Neural cell (in vitro differentiated cells): ENCODE data around the gene ARHGAP24. TPM values are rescaled to one million over a fixed set of nuclear protein-coding genes. Genes with fewer than 3 reads are reported as not detected.

Experiments used
- H2AFZ ChIP-seq: fragments of 200-600, 300-800 bp; sonication (generic), shearing (Covaris generic); 2 replicates; pipeline ENCODE4 v1.6.0; 2014; ENCODE audit warnings: low read depth, mild to moderate bottlenecking, antibody characterized with exemption, low read length, moderate library complexity
- H3F3A ChIP-seq: fragments of 200-600 bp; shearing (Covaris generic); 2 replicates; pipeline ENCODE4 v1.6.1; 2016; ENCODE audit warnings: mild to moderate bottlenecking, moderate library complexity, mixed read lengths, antibody characterized with exemption, low read length; ENCODE audit not compliant: insufficient read depth, poor library complexity, severe bottlenecking
- H3K27ac ChIP-seq: fragments of 200-600, 300-800 bp; sonication (generic), shearing (Covaris generic); 2 replicates; pipeline ENCODE4 v1.5.1; 2014; ENCODE audit warnings: mild to moderate bottlenecking, low read length, moderate library complexity
- H3K27me3 ChIP-seq: fragments of 300-800, 200-600 bp; sonication (generic), shearing (Covaris generic); 2 replicates; pipeline ENCODE4 v1.6.0; 2014; ENCODE audit warnings: mild to moderate bottlenecking, low read depth, low read length, moderate library complexity; ENCODE audit not compliant: insufficient read depth
- H3K36me3 ChIP-seq: fragments of 300-800, 200-600 bp; sonication (generic), shearing (Covaris generic); 2 replicates; pipeline ENCODE4 v1.5.1; 2014; ENCODE audit warnings: mild to moderate bottlenecking, antibody characterized with exemption, low read length, moderate library complexity; ENCODE audit not compliant: insufficient read depth
- H3K4me2 ChIP-seq: fragments of 300-800, 200-600 bp; sonication (generic), shearing (Covaris generic); 2 replicates; pipeline ENCODE4 v1.6.0; 2014; ENCODE audit warnings: mild to moderate bottlenecking, low read length
- H3K4me3 ChIP-seq: fragments of 300-800, 200-600 bp; sonication (generic), shearing (Covaris generic); 2 replicates; pipeline ENCODE4 v1.5.1; 2014; ENCODE audit warnings: mild to moderate bottlenecking, low read length, moderate library complexity
- H3K79me2 ChIP-seq: fragments of 200-600 bp; shearing (Covaris generic); replicated peaks from 2 replicates; pipeline ENCODE4 v1.6.0; 2014; ENCODE audit warnings: mild to moderate bottlenecking, low read length, moderate library complexity; ENCODE audit not compliant: insufficient read depth
- H3K9ac ChIP-seq: fragments of 300-800, 200-600 bp; sonication (generic), shearing (Covaris generic); 2 replicates; pipeline ENCODE4 v1.6.1; 2016; ENCODE audit warnings: mild to moderate bottlenecking, low read length, mixed read lengths
- H3K9me2 ChIP-seq: fragments of 200-600 bp; shearing (Covaris generic); 2 replicates; pipeline ENCODE4 v1.6.1; 2016; ENCODE audit warnings: mild to moderate bottlenecking, low read length, mixed read lengths; ENCODE audit not compliant: insufficient read depth
- H3K9me3 ChIP-seq: fragments of 200-600, 300-800 bp; sonication (generic), shearing (Covaris generic); 2 replicates; pipeline ENCODE4 v1.6.1; 2016; ENCODE audit warnings: mild to moderate bottlenecking, mixed run types, low read length, moderate library complexity, mixed read lengths
- H4K20me1 ChIP-seq: fragments of 200-600 bp; shearing (Covaris generic); 2 replicates; pipeline ENCODE4 v1.6.1; 2016; ENCODE audit warnings: mild to moderate bottlenecking, mixed run types; ENCODE audit not compliant: insufficient read depth
- CTCF ChIP-seq: fragments of 450-650 bp; IDR thresholded peaks from 2 replicates; pipeline ENCODE4 v1.5.1; 2014; ENCODE audit warnings: antibody characterized with exemption, mild to moderate bottlenecking, moderate library complexity; ENCODE audit not compliant: poor library complexity, severe bottlenecking
- EP300 ChIP-seq: fragments of 450-650 bp; conservative IDR thresholded peaks from 2 replicates; pipeline ENCODE4 v1.6.1; 2014; ENCODE audit warnings: antibody characterized with exemption, mild to moderate bottlenecking, moderate library complexity; ENCODE audit not compliant: poor library complexity, severe bottlenecking
- EZH2 ChIP-seq: fragments of 200-600, 300-800 bp; shearing (Covaris generic), sonication (generic); IDR thresholded peaks from 2 replicates; pipeline ENCODE4 v1.6.1; 2014; ENCODE audit warnings: antibody characterized with exemption, low read length, borderline replicate concordance, mild to moderate bottlenecking; ENCODE audit not compliant: insufficient read depth, poor library complexity, severe bottlenecking
- MXI1 ChIP-seq: fragments of 450-650 bp; conservative IDR thresholded peaks from 2 replicates; pipeline ENCODE4 v1.6.1; 2014; ENCODE audit warnings: antibody characterized with exemption, mild to moderate bottlenecking; ENCODE audit not compliant: poor library complexity, severe bottlenecking
- POLR2AphosphoS5 ChIP-seq: IDR thresholded peaks from 2 replicates; pipeline ENCODE4 v1.6.1; 2012
- RAD21 ChIP-seq: fragments of 450-650 bp; conservative IDR thresholded peaks from 2 replicates; pipeline ENCODE4 v1.6.1; 2014; ENCODE audit warnings: antibody characterized with exemption, mild to moderate bottlenecking, moderate library complexity
- SMC3 ChIP-seq: fragments of 450-650 bp; conservative IDR thresholded peaks from 2 replicates; pipeline ENCODE4 v1.6.1; 2014; ENCODE audit warnings: antibody characterized with exemption, mild to moderate bottlenecking, moderate library complexity; ENCODE audit not compliant: poor library complexity
- TAF1 ChIP-seq: IDR thresholded peaks from 2 replicates; pipeline ENCODE4 v1.6.1; 2012; ENCODE audit warnings: low read depth
- polyA plus RNA-seq: library from polyadenylated mRNA; depleted of rRNA; stranded (reverse); fragments of >200 nt; gene quantifications from 2 replicates; pipeline ENCODE4 v1.2.3, GENCODE V29; 2014
- TF ChIP-seq, protein P1 (sequence below): IDR thresholded peaks from 2 replicates; pipeline ENCODE4 v1.6.1; 2012; ENCODE audit warnings: borderline replicate concordance

ARHGAP24 gene
- polyA plus RNA-seq, 1 donor from 2014 or later = 2.9 TPM

DNA sequence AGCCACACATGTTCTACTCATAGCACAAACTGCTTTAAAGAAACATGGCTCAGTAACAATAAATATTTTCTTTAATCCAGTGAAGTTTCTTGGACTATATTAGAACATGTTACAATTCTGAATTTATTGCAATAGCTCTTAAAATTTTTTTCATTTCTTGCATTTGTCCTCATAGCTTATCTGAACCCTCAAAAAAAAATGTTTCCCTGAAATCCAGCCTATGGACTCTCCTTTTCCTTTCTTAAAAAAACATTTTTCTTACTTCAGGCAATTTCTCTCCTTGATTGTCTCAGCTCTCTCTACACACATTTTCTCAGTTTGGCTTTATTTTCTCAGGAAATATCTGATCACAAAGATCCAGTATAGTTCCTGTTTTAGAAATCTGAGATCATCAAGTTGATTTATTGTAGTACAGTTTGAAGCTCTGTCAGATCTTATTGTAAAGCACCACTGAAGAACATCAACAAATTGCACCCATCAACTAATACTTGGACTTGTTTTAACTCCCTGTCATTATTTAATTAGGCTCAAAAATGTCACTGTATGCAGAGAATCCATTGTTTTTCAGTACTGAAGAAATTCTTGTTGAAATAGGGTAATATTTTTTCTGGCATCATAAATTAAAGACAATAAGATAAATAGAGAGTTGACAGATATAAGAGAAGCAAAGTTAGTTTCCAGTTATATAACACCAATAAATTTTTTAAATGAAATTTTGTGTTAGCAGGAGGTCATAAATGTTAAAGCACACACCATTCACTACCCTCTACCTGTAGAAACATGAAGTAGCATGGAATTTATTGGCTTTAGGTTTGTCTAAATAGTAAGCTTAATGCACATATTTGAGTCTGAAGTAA lies 317.7 kb downstream of the ARHGAP24 start:
- Histone ChIP-seq H3K36me3 (no peaks in the 10 kb centered on the region), H3K27ac (no peak overlapping the region), H3K27me3 (no peaks in the 10 kb centered on the region), H3K4me2 (no peak overlapping the region), H3K9ac (no peak overlapping the region), H3K4me3 (no peak overlapping the region), H3K9me3 (no peaks in the 10 kb centered on the region), H3F3A (no peaks in the 10 kb centered on the region), H3K9me2 (no peaks in the 10 kb centered on the region), H3K79me2 (no peaks in the 10 kb centered on the region), H4K20me1 (no peaks in the 10 kb centered on the region), H2AFZ (no peak overlapping the region)
- TF ChIP-seq CTCF = no peak
- no peak for TF ChIP-seq EZH2
- TF ChIP-seq EP300 = no peak
- TF ChIP-seq MXI1 = no peak
- no peak for TF ChIP-seq TAF1
- TF ChIP-seq, protein P1, sequence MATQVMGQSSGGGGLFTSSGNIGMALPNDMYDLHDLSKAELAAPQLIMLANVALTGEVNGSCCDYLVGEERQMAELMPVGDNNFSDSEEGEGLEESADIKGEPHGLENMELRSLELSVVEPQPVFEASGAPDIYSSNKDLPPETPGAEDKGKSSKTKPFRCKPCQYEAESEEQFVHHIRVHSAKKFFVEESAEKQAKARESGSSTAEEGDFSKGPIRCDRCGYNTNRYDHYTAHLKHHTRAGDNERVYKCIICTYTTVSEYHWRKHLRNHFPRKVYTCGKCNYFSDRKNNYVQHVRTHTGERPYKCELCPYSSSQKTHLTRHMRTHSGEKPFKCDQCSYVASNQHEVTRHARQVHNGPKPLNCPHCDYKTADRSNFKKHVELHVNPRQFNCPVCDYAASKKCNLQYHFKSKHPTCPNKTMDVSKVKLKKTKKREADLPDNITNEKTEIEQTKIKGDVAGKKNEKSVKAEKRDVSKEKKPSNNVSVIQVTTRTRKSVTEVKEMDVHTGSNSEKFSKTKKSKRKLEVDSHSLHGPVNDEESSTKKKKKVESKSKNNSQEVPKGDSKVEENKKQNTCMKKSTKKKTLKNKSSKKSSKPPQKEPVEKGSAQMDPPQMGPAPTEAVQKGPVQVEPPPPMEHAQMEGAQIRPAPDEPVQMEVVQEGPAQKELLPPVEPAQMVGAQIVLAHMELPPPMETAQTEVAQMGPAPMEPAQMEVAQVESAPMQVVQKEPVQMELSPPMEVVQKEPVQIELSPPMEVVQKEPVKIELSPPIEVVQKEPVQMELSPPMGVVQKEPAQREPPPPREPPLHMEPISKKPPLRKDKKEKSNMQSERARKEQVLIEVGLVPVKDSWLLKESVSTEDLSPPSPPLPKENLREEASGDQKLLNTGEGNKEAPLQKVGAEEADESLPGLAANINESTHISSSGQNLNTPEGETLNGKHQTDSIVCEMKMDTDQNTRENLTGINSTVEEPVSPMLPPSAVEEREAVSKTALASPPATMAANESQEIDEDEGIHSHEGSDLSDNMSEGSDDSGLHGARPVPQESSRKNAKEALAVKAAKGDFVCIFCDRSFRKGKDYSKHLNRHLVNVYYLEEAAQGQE = no peak
- no peak for TF ChIP-seq RAD21
- no peak for TF ChIP-seq SMC3
- TF ChIP-seq POLR2AphosphoS5 = no peak

DNA sequence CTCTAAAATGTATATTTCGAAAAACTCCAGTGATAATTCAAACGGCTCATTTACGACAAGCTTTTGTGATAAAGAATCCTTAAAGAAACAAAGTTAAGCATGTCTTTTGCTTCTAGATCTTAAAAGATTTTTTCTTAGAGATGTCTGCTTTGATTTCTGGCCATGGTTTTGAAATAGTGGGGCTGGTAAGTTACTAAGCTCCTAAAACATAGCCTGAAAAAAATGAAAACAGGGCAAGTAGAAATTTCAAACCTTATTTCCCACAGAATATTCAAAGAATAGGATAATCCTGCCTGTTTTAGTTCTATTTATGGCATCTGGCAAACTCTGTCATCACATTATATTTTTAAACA lies 318.3 kb downstream of the ARHGAP24 start:
- H3K9me3 ChIP-seq = peaks cover 1% of the 10 kb centered on the region
- no peaks in the 10 kb centered on the region for H3K36me3 ChIP-seq
- H3K27me3 ChIP-seq = no peaks in the 10 kb centered on the region
- TF ChIP-seq TAF1 (no peak), SMC3 (no peak), EP300 (no peak), EZH2 (no peak), RAD21 (no peak), CTCF (no peak), POLR2AphosphoS5 (no peak), MXI1 (no peak)
- TF ChIP-seq, protein P1 = no peak
- H3K4me2 ChIP-seq = no peak overlapping the region
- H3K27ac ChIP-seq = no peak overlapping the region
- H3K9me2 ChIP-seq = no peaks in the 10 kb centered on the region
- no peaks in the 10 kb centered on the region for H4K20me1 ChIP-seq
- no peaks in the 10 kb centered on the region for H3F3A ChIP-seq
- H2AFZ ChIP-seq = no peak overlapping the region
- H3K4me3 ChIP-seq = no peak overlapping the region
- no peaks in the 10 kb centered on the region for H3K79me2 ChIP-seq
- H3K9ac ChIP-seq = no peak overlapping the region
